Upper lobe of left lung (tissue), 6 donors: ENCODE data around the gene HPCAL1. TPM values are rescaled to one million over a fixed set of nuclear protein-coding genes. Genes with fewer than 3 reads are reported as not detected.
A peak's percentile ranks its signal among the peaks of the same experiment; 100 is the strongest.

Experiments
- ATAC-seq, 2 donors: fragments of 200-7000 bp; cut with Tn5 transposase; one replicate each; pipeline ENCODE4 v1.9.1; 2022; ENCODE audit warnings: mild to moderate bottlenecking in 2 of 2, moderate library complexity in 2 of 2; ENCODE audit not compliant: low FRiP score in 2 of 2
- DNase-seq, 2 donors: peaks; one replicate each; pipeline ENCODE4 v3.0.0-alpha.2; 2019 to 2020
- H3K27ac ChIP-seq, 4 donors: fragments of 200-600 bp; sonication (generic); one replicate each; pipeline ENCODE4 v1.5.1; 2016 to 2019
- H3K27me3 ChIP-seq, 4 donors: fragments of 200-600 bp; sonication (generic); one replicate each; pipeline ENCODE4 v1.5.1; 2017 to 2019
- H3K36me3 ChIP-seq, 4 donors: fragments of 200-600 bp; sonication (generic); one replicate each; pipeline ENCODE4 v1.5.1; 2016 to 2019
- H3K4me1 ChIP-seq, 4 donors: fragments of 200-600 bp; sonication (generic); one replicate each; pipeline ENCODE4 v1.5.1; 2018 to 2019
- H3K4me3 ChIP-seq, 4 donors: fragments of 200-600 bp; sonication (generic); one replicate each; pipeline ENCODE4 v1.5.1; 2017 to 2019; ENCODE audit warnings: mild to moderate bottlenecking in 2 of 4, moderate library complexity in 1 of 4
- H3K9me3 ChIP-seq, 4 donors: fragments of 200-600 bp; sonication (generic); one replicate each; pipeline ENCODE4 v1.5.1; 2018 to 2019
- EP300 ChIP-seq, 4 donors: sonication (generic); formaldehyde crosslinking; IDR thresholded peaks; one replicate each; pipeline ENCODE4 v1.5.1; 2017; ENCODE audit warnings: antibody characterized with exemption in 4 of 4, control low read depth in 2 of 4
- POLR2A ChIP-seq, 4 donors: fragments of 450-650 bp; IDR thresholded peaks; one replicate each; pipeline ENCODE4 v1.5.1; 2016 to 2017; ENCODE audit warnings: antibody characterized with exemption in 4 of 4, mild to moderate bottlenecking in 2 of 4
- POLR2AphosphoS5 ChIP-seq, 2 donors: sonication (generic); formaldehyde crosslinking; IDR thresholded peaks; one replicate each; pipeline ENCODE4 v1.5.1; 2017; ENCODE audit warnings: antibody characterized with exemption in 2 of 2
- WGBS, 2 donors: methylation state at CpG; one replicate each; pipeline ENCODE4 v1.1.5; 2017 to 2018; 5-methylcytosine and 5-hydroxymethylcytosine counted together
- total RNA-seq, 6 donors: library from RNA; depleted of rRNA in 4 of 6; stranded (reverse); fragments of >200 nt in 4 of 6; gene quantifications; one replicate each; pipeline versions ENCODE4 v1.1.0 to v1.2.1, GENCODE V29; 2016 to 2021
- TF ChIP-seq, protein P1 (sequence below), 6 experiments: fragments of 450-650 bp in 4 of 6; fragments of 200-600 bp in 2 of 6; sonication (generic) in 2 of 6; IDR thresholded peaks; one replicate each; pipeline ENCODE4 v1.5.1; 2016 to 2019; ENCODE audit warnings: antibody characterized with exemption in 6 of 6
- donor health status: DM: no; HTN: no; CAD: no; lungs with moderate emphysema.
- donor health status: DM: no; HTN: yes; CAD: no; lungs with severe emphysema.

HPCAL1 gene
- total RNA-seq, 6 donors from 2014 or later = 131 to 481 (median 261) TPM

DNA sequence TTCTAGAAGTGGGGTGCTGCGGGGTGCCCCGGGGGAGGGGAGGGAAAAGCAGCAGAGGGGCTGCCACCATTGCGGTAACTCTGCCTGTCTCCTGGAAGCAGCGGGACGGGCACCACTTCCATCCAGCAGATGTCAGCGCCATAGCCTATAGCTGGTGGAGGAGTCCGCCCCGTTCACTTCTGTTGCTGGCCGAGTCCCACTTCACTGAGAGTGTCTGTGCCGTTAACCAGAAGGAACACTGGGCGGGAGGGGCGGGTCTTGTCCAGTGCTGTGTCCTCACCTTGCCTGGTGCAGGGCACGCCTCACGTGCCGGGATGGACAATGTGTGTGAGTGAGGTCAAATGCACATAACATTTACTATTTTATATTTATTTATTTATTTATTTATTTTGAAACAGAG is 164.7 kb downstream of the HPCAL1 start:
- H3K27me3 ChIP-seq = no peaks in the 10 kb centered on the region
- no peak overlapping the region for H3K4me3 ChIP-seq
- TF ChIP-seq POLR2A (IDR thresholded peaks at IDR 0.05) (no peak), EP300 (IDR thresholded peaks at IDR 0.05) (no peak), POLR2AphosphoS5 (IDR thresholded peaks at IDR 0.05) (no peak)
- TF ChIP-seq, protein P1, sequence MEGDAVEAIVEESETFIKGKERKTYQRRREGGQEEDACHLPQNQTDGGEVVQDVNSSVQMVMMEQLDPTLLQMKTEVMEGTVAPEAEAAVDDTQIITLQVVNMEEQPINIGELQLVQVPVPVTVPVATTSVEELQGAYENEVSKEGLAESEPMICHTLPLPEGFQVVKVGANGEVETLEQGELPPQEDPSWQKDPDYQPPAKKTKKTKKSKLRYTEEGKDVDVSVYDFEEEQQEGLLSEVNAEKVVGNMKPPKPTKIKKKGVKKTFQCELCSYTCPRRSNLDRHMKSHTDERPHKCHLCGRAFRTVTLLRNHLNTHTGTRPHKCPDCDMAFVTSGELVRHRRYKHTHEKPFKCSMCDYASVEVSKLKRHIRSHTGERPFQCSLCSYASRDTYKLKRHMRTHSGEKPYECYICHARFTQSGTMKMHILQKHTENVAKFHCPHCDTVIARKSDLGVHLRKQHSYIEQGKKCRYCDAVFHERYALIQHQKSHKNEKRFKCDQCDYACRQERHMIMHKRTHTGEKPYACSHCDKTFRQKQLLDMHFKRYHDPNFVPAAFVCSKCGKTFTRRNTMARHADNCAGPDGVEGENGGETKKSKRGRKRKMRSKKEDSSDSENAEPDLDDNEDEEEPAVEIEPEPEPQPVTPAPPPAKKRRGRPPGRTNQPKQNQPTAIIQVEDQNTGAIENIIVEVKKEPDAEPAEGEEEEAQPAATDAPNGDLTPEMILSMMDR (IDR thresholded peaks at IDR 0.05) = no peak
- H3K4me1 ChIP-seq = no peaks in the 10 kb centered on the region
- H3K9me3 ChIP-seq = no peaks in the 10 kb centered on the region
- no peaks in the 10 kb centered on the region for H3K36me3 ChIP-seq
- ATAC-seq (no peak), DNase-seq (peak in 1 of 2 donors; percentile 39)
- no peak overlapping the region for H3K27ac ChIP-seq
- 80% methylated on average over 13 to 15 of the region's 15 CpGs for WGBS, 2 donors

DNA sequence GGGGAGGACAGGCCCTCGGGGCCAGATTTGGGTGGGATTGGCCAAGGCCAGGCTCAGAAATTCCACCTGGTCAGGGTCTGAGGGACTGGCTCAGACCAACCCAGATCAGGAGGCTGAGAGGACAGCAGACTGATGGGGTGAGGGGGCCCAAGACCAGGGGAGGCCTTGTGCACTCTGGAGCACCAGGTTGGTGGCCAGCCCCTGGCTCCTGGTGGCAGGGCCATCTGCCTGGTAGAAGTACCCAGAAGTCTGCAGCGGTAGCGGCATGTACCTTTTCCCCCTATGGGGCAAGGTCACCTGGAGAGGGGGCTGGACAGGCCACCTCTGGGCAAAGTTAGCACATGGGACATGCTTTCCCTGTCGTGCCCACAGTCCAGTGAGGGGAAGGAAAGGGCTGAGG is 166.6 kb downstream of the HPCAL1 start:
- Histone ChIP-seq H3K4me3 (no peak overlapping the region), H3K4me1 (no peaks in the 10 kb centered on the region), H3K36me3 (no peaks in the 10 kb centered on the region), H3K27me3 (no peaks in the 10 kb centered on the region), H3K27ac (no peak overlapping the region), H3K9me3 (no peaks in the 10 kb centered on the region)
- DNase-seq = peak in 1 of 2 donors; percentile 37
- peak in 1 of 2 donors; percentile 27 for ATAC-seq
- TF ChIP-seq, protein P1 (IDR thresholded peaks at IDR 0.05) = no peak
- no peak for TF ChIP-seq EP300 (IDR thresholded peaks at IDR 0.05)
- TF ChIP-seq POLR2AphosphoS5 (IDR thresholded peaks at IDR 0.05) = no peak
- no peak for TF ChIP-seq POLR2A (IDR thresholded peaks at IDR 0.05)
- WGBS, 2 donors = 87 to 96% methylated on average over 3 to 4 of the region's 4 CpGs

DNA sequence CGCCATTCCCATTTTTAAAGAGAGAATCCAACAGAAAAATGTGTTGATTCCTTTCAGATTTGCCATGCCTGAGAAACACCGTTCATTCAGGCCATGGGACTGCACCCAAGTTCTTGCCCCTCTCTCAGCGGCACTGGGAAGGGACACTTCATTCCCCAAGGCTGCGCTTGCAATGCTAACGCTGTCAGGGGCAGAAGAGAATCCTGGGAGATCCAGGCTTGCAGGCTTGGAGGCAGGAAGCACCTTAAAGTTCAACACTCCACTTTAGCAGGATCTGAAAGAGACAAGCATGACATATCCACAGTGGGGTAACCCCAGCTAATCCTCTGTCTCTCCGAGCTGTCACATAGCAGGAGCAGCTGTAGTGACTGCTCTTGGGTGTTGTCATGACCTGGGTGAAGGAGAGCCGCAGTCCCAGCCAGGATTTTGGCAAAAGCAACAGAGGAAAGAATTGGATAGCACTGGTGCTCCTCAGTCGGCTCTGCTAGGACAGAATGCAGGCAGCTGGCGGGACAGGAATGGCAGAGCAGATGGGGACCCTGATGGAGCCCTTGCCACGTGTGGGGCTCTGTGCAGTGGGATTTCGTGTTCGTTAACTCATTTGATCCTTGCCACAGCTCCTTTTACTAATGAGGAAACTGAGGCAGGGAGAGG is 167.4 kb downstream of the HPCAL1 start:
- Histone ChIP-seq H3K27ac (no peak overlapping the region), H3K36me3 (no peaks in the 10 kb centered on the region), H3K27me3 (no peaks in the 10 kb centered on the region), H3K4me1 (no peaks in the 10 kb centered on the region), H3K4me3 (no peak overlapping the region), H3K9me3 (no peaks in the 10 kb centered on the region)
- DNase-seq = no peak
- no peak for ATAC-seq
- TF ChIP-seq EP300 (IDR thresholded peaks at IDR 0.05) (no peak), POLR2AphosphoS5 (IDR thresholded peaks at IDR 0.05) (no peak), POLR2A (IDR thresholded peaks at IDR 0.05) (no peak)
- TF ChIP-seq, protein P1 (IDR thresholded peaks at IDR 0.05) = no peak
- 68 to 82% methylated on average over 12 of the region's 12 CpGs for WGBS, 2 donors

DNA sequence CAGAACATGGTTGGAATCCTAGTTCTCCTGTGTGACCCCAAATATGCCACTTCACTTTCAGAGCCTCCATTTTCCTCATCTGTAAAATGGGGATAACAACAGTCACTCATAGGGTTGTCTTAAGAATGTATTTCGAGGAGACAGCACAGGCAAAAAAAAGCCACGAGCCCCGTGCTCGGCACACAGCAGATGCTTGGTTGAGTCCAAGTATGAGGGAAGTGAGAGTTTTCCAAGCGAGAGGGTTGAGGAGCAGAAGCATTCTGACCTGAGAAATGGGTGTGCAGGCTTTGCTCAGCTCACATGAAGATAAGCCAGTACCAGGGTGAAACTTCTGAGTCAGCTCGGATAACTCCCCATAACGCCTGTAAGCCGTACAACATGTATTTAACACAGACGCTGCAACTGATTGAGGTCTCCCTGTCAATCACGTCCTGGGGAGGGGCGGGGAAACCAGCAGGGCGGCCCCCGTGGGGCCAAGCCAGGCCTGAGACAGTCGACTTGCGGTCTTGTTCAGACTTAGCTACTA is 168.4 kb downstream of the HPCAL1 start:
- H3K4me3 ChIP-seq = no peak overlapping the region
- TF ChIP-seq EP300 (IDR thresholded peaks at IDR 0.05) (no peak), POLR2A (IDR thresholded peaks at IDR 0.05) (no peak), POLR2AphosphoS5 (IDR thresholded peaks at IDR 0.05) (no peak)
- TF ChIP-seq, protein P1 (IDR thresholded peaks at IDR 0.05) = no peak
- no peaks in the 10 kb centered on the region for H3K36me3 ChIP-seq
- 83 to 94% methylated on average over 13 to 15 of the region's 15 CpGs for whole genome bisulfite sequencing, 2 donors
- no peaks in the 10 kb centered on the region for H3K4me1 ChIP-seq
- ATAC-seq = no peak
- no peak overlapping the region for H3K27ac ChIP-seq
- peak in 1 of 2 donors; percentile 67 for DNase-seq
- no peaks in the 10 kb centered on the region for H3K27me3 ChIP-seq
- no peaks in the 10 kb centered on the region for H3K9me3 ChIP-seq

DNA sequence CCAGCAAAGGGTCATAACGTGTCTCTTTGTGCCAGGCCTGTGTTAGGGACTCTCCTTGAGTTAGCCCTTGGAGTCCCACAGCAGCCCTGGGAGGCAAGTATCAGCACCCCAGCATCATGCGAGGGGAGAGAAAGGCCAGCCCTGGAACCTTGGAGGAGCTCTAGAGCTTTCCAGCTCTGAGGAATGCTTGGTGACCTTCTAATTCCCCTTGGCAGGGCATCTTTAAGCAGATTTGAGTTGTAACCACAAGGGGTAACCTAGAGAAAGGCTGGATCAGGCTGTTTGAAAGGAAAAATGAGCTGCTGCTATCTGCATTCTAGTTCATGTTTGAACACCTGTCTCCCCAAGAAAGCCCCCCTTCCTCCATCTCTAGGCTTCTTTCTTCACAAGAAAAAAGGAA is 169.3 kb downstream of the HPCAL1 start:
- H3K9me3 ChIP-seq = no peaks in the 10 kb centered on the region
- H3K27ac ChIP-seq = no peak overlapping the region
- ATAC-seq = no peak
- no peak overlapping the region for H3K4me3 ChIP-seq
- DNase-seq = no peak
- 85 to 86% methylated on average over 2 of the region's 2 CpGs for WGBS, 2 donors
- no peaks in the 10 kb centered on the region for H3K4me1 ChIP-seq
- no peaks in the 10 kb centered on the region for H3K27me3 ChIP-seq
- no peaks in the 10 kb centered on the region for H3K36me3 ChIP-seq
- TF ChIP-seq, protein P1 (IDR thresholded peaks at IDR 0.05) = no peak
- no peak for TF ChIP-seq POLR2A (IDR thresholded peaks at IDR 0.05)
